ENCODE results near the gene CDK5R1.

Gene CDK5R1

GRCh38 chr17:32492264-32492589 is 5.4 kb downstream of the CDK5R1 start:
- DNase-seq (ENCODE audit: low read depth) = no peak
- H3K4me3 ChIP-seq (ENCODE audit: low read length) = no peak overlapping the region
- no peak for TF ChIP-seq CTCF (conservative IDR thresholded peaks at IDR 0.05; ENCODE audit: low read depth, low read length)

GRCh38 chr17:32492648-32493289 is 6.0 kb downstream of the CDK5R1 start:
- H3K4me3 ChIP-seq (ENCODE audit: low read length) = no peak overlapping the region
- no peak for DNase-seq (ENCODE audit: low read depth)
- no peak for TF ChIP-seq CTCF (conservative IDR thresholded peaks at IDR 0.05; ENCODE audit: low read depth, low read length)

- no peak overlapping the region for H3K4me3 ChIP-seq (ENCODE audit: low read length)
- no peak for TF ChIP-seq CTCF (conservative IDR thresholded peaks at IDR 0.05; ENCODE audit: low read depth, low read length)
Observed at GRCh38 chr17:32493571-32493970, 6.8 kb downstream of the CDK5R1 start.

GRCh38 chr17:32493976-32494513 is 7.3 kb downstream of the CDK5R1 start:
- no peak for TF ChIP-seq CTCF (conservative IDR thresholded peaks at IDR 0.05; ENCODE audit: low read depth, low read length)
- no peak for DNase-seq (ENCODE audit: low read depth)
- no peak overlapping the region for H3K4me3 ChIP-seq (ENCODE audit: low read length)

More at GRCh38 chr17:32493571-32493970, 6.8 kb downstream of the CDK5R1 start:
- DNase-seq (ENCODE audit: low read depth) = no peak

GRCh38 chr17:32494621-32495358 is 8.0 kb downstream of the CDK5R1 start:
- DNase-seq (ENCODE audit: low read depth) = no peak
- no peak overlapping the region for H3K4me3 ChIP-seq (ENCODE audit: low read length)
- TF ChIP-seq CTCF (conservative IDR thresholded peaks at IDR 0.05; ENCODE audit: low read depth, low read length) = no peak

GRCh38 chr17:32495359-32496231 is 8.8 kb downstream of the CDK5R1 start:
- no peak overlapping the region for H3K4me3 ChIP-seq (ENCODE audit: low read length)
- DNase-seq (ENCODE audit: low read depth) = no peak

More at GRCh38 chr17:32495359-32496231, 8.8 kb downstream of the CDK5R1 start:
- no peak for TF ChIP-seq CTCF (conservative IDR thresholded peaks at IDR 0.05; ENCODE audit: low read depth, low read length)

All from retinal pigment epithelial cell (primary cell).